ENCODE measurements around the gene TPP1. TPM values are rescaled to one million over a fixed set of nuclear protein-coding genes. Genes with fewer than 3 reads are reported as not detected.

TPP1 gene
- total and polyA plus RNA-seq, 4 donors = 57.6 to 169 (median 137) TPM

DNA sequence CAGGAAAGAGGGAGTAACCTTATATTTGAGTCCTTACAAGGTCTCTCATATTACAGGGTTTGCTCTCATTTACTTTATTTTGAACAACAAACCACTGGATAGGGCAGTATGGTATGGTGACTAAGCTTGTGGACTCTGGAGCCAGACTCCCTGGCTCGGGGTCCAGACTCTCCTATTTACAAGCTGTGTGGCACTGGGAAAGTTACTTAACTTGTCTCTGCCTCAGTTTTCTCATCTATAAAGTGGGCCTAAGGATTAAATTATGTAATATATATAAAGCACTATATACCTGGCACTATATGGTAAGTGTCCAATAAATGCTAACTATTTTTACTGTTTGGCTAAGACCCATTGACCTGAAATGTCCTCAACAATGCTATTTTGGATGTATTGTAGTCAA, 38.1 kb upstream of the TPP1 start:
- ATAC-seq (ENCODE audit: insufficient read depth, low FRiP score) (no peak), DNase-seq (no peak)
- H3K4me3 ChIP-seq = no peak overlapping the region
- no peaks in the 10 kb centered on the region for H3K9me3 ChIP-seq (ENCODE audit: control insufficient read depth in 4 of 4, insufficient read depth in 3 of 4, low read length in 3 of 4)
- no peak overlapping the region for H3K9ac ChIP-seq (ENCODE audit: insufficient read depth in 1 of 2, low read length in 2 of 2)
- no peaks in the 10 kb centered on the region for H3K27me3 ChIP-seq (ENCODE audit: control insufficient read depth in 3 of 3, insufficient read depth in 3 of 3, low read length in 2 of 3)
- H3K27ac ChIP-seq (ENCODE audit: low read depth in 1 of 2, low read length in 1 of 2) = no peak overlapping the region
- WGBS, 2 donors = 83 to 91% methylated on average over 1 of the region's 1 CpG
- H3K36me3 ChIP-seq (ENCODE audit: control insufficient read depth in 4 of 4, insufficient read depth in 4 of 4, low read length in 4 of 4) = peaks cover 0 to 5% (median 0%) of the 10 kb centered on the region in 4 donors
- H3K4me1 ChIP-seq (ENCODE audit: control insufficient read depth in 5 of 5, insufficient read depth in 5 of 5, low read length in 5 of 5) = peaks cover 0 to 28% (median 5%) of the 10 kb centered on the region in 5 donors
- TF ChIP-seq, protein P1, sequence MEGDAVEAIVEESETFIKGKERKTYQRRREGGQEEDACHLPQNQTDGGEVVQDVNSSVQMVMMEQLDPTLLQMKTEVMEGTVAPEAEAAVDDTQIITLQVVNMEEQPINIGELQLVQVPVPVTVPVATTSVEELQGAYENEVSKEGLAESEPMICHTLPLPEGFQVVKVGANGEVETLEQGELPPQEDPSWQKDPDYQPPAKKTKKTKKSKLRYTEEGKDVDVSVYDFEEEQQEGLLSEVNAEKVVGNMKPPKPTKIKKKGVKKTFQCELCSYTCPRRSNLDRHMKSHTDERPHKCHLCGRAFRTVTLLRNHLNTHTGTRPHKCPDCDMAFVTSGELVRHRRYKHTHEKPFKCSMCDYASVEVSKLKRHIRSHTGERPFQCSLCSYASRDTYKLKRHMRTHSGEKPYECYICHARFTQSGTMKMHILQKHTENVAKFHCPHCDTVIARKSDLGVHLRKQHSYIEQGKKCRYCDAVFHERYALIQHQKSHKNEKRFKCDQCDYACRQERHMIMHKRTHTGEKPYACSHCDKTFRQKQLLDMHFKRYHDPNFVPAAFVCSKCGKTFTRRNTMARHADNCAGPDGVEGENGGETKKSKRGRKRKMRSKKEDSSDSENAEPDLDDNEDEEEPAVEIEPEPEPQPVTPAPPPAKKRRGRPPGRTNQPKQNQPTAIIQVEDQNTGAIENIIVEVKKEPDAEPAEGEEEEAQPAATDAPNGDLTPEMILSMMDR (IDR thresholded peaks at IDR 0.05; ENCODE audit: control extremely low read depth, extremely low read depth) = no peak

DNA sequence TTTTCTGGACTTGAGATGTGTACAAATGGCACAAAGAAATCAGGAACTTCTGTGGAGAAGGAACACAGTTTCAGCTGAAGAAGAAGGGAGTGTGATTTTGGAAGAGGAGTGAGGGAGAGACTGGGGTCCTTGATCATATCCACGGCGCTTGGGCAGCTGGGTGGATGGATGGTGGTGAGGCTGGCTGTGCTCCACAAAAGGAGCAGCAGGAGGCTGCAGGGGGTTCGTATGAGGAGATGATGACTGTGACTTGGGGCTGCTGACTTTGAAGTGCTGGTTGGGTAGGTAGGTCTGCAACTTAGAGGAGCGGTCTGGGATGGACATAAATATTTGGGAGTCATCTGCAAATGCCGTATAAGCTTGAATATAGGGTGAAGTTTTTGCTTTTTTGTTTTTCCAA, 37.7 kb upstream of the TPP1 start:
- Histone ChIP-seq H3K36me3 (ENCODE audit: control insufficient read depth in 4 of 4, insufficient read depth in 4 of 4, low read length in 4 of 4) (peaks cover 0 to 5% (median 0%) of the 10 kb centered on the region in 4 donors), H3K27ac (ENCODE audit: low read depth in 1 of 2, low read length in 1 of 2) (no peak overlapping the region), H3K4me1 (ENCODE audit: control insufficient read depth in 5 of 5, insufficient read depth in 5 of 5, low read length in 5 of 5) (peaks cover 0 to 28% (median 5%) of the 10 kb centered on the region in 5 donors)

DNA sequence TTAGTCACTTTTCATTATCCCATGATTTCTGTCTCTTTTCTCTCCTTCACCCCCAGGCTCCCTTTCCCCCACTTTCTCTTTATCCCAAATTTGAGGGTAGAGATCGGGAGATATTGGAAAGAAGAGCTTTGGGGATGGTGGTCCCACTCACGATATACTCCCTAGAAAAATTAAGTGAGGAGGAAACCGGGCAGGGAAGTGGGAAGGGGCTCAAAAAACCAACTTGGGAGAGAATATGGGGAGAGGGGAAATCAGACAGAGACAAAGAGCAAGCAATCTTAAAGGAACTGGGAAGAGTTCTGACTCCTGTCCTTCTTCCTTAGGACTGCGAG, 37.3 kb upstream of the TPP1 start:
- H3K9ac ChIP-seq (ENCODE audit: insufficient read depth in 1 of 2, low read length in 2 of 2) = peak overlapping the region; percentile 69 to 91

More for the DNA sequence above, 37.7 kb upstream of the TPP1 start:
- WGBS, 2 donors = 76 to 85% methylated on average over 5 of the region's 5 CpGs
- ATAC-seq (ENCODE audit: insufficient read depth, low FRiP score) = no peak
- TF ChIP-seq, protein P1 (IDR thresholded peaks at IDR 0.05; ENCODE audit: control extremely low read depth, extremely low read depth) = no peak
- no peaks in the 10 kb centered on the region for H3K9me3 ChIP-seq (ENCODE audit: control insufficient read depth in 4 of 4, insufficient read depth in 3 of 4, low read length in 3 of 4)
- H3K9ac ChIP-seq (ENCODE audit: insufficient read depth in 1 of 2, low read length in 2 of 2) = no peak overlapping the region
- peak in 1 of 3 donors; percentile 33 for DNase-seq
- H3K27me3 ChIP-seq (ENCODE audit: control insufficient read depth in 3 of 3, insufficient read depth in 3 of 3, low read length in 2 of 3) = no peaks in the 10 kb centered on the region
- H3K4me3 ChIP-seq = no peak overlapping the region

More for the DNA sequence above, 37.3 kb upstream of the TPP1 start:
- 64 to 79% methylated on average over 4 of the region's 4 CpGs for WGBS, 2 donors
- peaks cover 0 to 28% (median 5%) of the 10 kb centered on the region in 5 donors for H3K4me1 ChIP-seq (ENCODE audit: control insufficient read depth in 5 of 5, insufficient read depth in 5 of 5, low read length in 5 of 5)
- peak in 1 of 3 donors; percentile 33 for DNase-seq
- ATAC-seq (ENCODE audit: insufficient read depth, low FRiP score) = no peak
- H3K27me3 ChIP-seq (ENCODE audit: control insufficient read depth in 3 of 3, insufficient read depth in 3 of 3, low read length in 2 of 3) = no peaks in the 10 kb centered on the region
- H3K9me3 ChIP-seq (ENCODE audit: control insufficient read depth in 4 of 4, insufficient read depth in 3 of 4, low read length in 3 of 4) = no peaks in the 10 kb centered on the region
- TF ChIP-seq, protein P1 (IDR thresholded peaks at IDR 0.05; ENCODE audit: control extremely low read depth, extremely low read depth) = no peak
- H3K4me3 ChIP-seq = no peak overlapping the region
- peaks cover 0 to 5% (median 0%) of the 10 kb centered on the region in 4 donors for H3K36me3 ChIP-seq (ENCODE audit: control insufficient read depth in 4 of 4, insufficient read depth in 4 of 4, low read length in 4 of 4)
- H3K27ac ChIP-seq (ENCODE audit: low read depth in 1 of 2, low read length in 1 of 2) = no peak overlapping the region

Measured in lung (tissue), 12 donors.